NCI-H446 treated with DMSO at 0.1 percent for 48 hours (cell line): ENCODE results near the gene ATXN7.

ENCODE experiments used
- DNase-seq: peaks from one replicate; lab custom pipeline; 2025; lab: John Stamatoyannopoulos, UW

Gene ATXN7

GRCh38 chr3:63863150-63864007, at the start of gene ATXN7, which contains the start of gene THOC7:
ATXN7 (plus strand) TSS chr3:63863867; CDS start chr3:63912599, 48,732 bp downstream.
THOC7 (minus strand) TSS chr3:63863805; CDS start chr3:63863790, 15 bp downstream.
- DNase-seq, result no peak

- DNase-seq, result no peak
Observed at GRCh38 chr3:63814237-63814636, 49.4 kb upstream of the ATXN7 start.

- DNase-seq, result no peak
Observed at GRCh38 chr3:63817225-63817624, 46.4 kb upstream of the ATXN7 start.

GRCh38 chr3:63818282-63819150, 45.2 kb upstream of the ATXN7 start:
- DNase-seq, result no peak

GRCh38 chr3:63819151-63819398, 44.6 kb upstream of the ATXN7 start, which contains the start of gene C3orf49:
C3orf49 (plus strand) TSS chr3:63819299; CDS start chr3:63819472, 173 bp downstream.
- DNase-seq, result no peak

- no peak for DNase-seq
Observed at GRCh38 chr3:63824309-63824708, 39.4 kb upstream of the ATXN7 start.

- no peak for DNase-seq
Observed at GRCh38 chr3:63830526-63830925, 33.1 kb upstream of the ATXN7 start.

- DNase-seq, result no peak
Observed at GRCh38 chr3:63832395-63832794, 31.3 kb upstream of the ATXN7 start.

GRCh38 chr3:63841704-63842103, 22.0 kb upstream of the ATXN7 start:
- DNase-seq, result no peak

GRCh38 chr3:63842127-63842526, 21.5 kb upstream of the ATXN7 start:
- DNase-seq, result no peak

- no peak for DNase-seq
Observed at GRCh38 chr3:63845215-63845614, 18.5 kb upstream of the ATXN7 start.

- no peak for DNase-seq
Observed at GRCh38 chr3:63847718-63848450, 15.8 kb upstream of the ATXN7 start.

GRCh38 chr3:63849175-63849574, 14.5 kb upstream of the ATXN7 start:
- DNase-seq, result no peak

- no peak for DNase-seq
Observed at GRCh38 chr3:63851287-63851686, 12.4 kb upstream of the ATXN7 start.

- no peak for DNase-seq
Observed at GRCh38 chr3:63853106-63853505, 10.6 kb upstream of the ATXN7 start.

- no peak for DNase-seq
Observed at GRCh38 chr3:63855333-63855940, 8.2 kb upstream of the ATXN7 start.

- no peak for DNase-seq
Observed at GRCh38 chr3:63857311-63857710, 6.4 kb upstream of the ATXN7 start.

GRCh38 chr3:63860776-63861175, 2.9 kb upstream of the ATXN7 start:
- no peak for DNase-seq

GRCh38 chr3:63861306-63861705, 2.4 kb upstream of the ATXN7 start:
- DNase-seq, result no peak

- DNase-seq, result no peak
Observed at GRCh38 chr3:63862804-63863149, 890 bp upstream of the ATXN7 start.

GRCh38 chr3:63864008-63864964, 619 bp downstream of the ATXN7 start:
- DNase-seq, result no peak
